Testis (tissue), 2 donors: ENCODE data around the gene IFT22.

Source experiments
- POLR2A ChIP-seq: fragments of 450-650 bp; IDR thresholded peaks from one replicate; pipeline ENCODE4 v1.6.1; 2017; ENCODE audit warnings: antibody characterized with exemption, mild to moderate bottlenecking, moderate library complexity
- TF ChIP-seq, protein P1 (sequence below), 3 experiments: fragments of 450-650 bp in 2 of 3; fragments of 200-600 bp in 1 of 3; sonication (generic) in 1 of 3; IDR thresholded peaks; one replicate each; pipeline ENCODE4 v1.5.1; 2016 to 2019; ENCODE audit warnings: antibody characterized with exemption in 3 of 3, mild to moderate bottlenecking in 2 of 3, moderate library complexity in 1 of 3

DNA sequence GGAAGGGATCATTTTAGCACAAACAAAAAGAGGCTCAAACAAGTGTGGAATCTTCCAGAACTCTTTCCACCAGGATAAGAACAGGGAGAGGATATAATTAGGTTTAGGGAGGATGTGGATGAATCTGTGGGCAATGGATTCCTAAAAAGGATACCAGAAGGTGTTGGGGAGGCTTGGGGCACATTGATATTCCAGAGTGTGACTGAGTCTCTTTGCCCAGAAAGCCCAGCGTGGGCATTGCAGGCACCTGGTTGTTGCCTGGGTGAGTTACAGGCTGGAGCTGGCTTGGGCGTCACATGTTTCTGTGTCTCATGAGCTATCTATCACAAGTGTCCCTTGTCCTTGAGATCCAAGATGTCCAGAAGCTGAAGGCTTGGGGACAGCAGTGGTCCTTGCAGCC lies 44.3 kb upstream of the IFT22 start:
- TF ChIP-seq, protein P1, sequence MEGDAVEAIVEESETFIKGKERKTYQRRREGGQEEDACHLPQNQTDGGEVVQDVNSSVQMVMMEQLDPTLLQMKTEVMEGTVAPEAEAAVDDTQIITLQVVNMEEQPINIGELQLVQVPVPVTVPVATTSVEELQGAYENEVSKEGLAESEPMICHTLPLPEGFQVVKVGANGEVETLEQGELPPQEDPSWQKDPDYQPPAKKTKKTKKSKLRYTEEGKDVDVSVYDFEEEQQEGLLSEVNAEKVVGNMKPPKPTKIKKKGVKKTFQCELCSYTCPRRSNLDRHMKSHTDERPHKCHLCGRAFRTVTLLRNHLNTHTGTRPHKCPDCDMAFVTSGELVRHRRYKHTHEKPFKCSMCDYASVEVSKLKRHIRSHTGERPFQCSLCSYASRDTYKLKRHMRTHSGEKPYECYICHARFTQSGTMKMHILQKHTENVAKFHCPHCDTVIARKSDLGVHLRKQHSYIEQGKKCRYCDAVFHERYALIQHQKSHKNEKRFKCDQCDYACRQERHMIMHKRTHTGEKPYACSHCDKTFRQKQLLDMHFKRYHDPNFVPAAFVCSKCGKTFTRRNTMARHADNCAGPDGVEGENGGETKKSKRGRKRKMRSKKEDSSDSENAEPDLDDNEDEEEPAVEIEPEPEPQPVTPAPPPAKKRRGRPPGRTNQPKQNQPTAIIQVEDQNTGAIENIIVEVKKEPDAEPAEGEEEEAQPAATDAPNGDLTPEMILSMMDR (IDR thresholded peaks at IDR 0.05), result no peak
- no peak for TF ChIP-seq POLR2A
